ENCODE results near the gene AK3.

AK3 gene

DNA sequence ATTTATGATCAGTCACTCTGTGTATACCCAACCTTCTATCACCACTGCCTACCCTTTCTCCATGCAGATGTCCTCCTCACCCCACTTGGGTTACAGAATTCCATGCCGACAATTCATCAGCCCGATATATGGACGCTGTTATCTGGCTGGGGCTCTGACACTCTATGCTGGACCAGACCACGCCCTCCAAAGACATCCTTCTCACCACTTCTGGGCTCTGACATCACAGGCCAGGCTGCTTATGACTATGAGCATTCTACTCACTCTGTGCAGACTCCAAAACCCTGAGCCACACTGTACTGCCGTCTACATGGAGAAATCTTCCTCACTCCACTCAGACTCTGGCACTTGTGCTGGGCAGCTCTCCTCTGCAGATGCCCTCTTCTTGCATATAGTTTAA, 7.6 kb upstream of the AK3 start:
- H3K4me3 ChIP-seq (ENCODE audit: insufficient read depth, low read length, poor library complexity, severe bottlenecking) = no peak overlapping the region
- H3K27me3 ChIP-seq (ENCODE audit: low read length) = no peaks in the 10 kb centered on the region
- H4K20me1 ChIP-seq (ENCODE audit: low read depth, low read length) = no peaks in the 10 kb centered on the region

DNA sequence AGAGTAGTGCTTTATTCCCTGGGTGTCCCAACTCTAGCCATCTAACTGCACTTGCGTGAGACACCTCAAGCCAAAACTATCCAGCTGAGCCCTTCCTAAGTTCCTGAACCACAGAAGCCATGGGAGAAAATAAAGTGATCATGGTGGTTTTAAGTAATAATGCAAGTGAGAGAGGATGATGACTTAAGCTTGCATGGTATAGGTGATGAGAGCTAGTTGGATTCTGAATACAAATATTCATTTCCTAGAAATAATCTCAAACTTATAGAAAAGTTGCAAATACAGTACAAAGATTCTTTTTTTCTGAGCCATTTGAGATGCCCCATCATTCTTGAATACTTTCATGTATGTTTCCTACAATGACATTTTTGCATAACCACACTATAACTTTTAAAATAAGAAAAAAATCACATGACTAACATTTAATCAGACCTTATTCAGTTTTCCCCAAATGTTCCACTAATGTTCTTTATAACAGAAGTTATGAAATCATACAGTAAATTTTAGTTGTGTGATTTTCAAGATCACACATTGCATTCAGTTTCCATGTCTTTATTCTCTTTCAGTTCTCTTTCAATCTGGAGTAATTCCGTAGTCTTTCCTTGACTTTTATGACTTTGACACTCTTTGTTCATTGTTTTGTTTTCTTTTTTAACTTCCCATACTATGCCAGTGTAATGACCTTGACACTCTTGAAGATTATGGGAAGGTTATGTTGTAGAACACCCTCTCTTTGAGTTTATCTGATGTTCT, 5.5 kb upstream of the AK3 start:
- no peaks in the 10 kb centered on the region for H3K9me3 ChIP-seq (ENCODE audit: insufficient read depth, low read length)
- H3K27ac ChIP-seq (ENCODE audit: low read depth, low read length) = no peak overlapping the region
- H3K9ac ChIP-seq (ENCODE audit: low read length) = no peak overlapping the region
- H2AFZ ChIP-seq (ENCODE audit: low read depth, low read length, severe bottlenecking) = no peak overlapping the region
- no peaks in the 10 kb centered on the region for H3K36me3 ChIP-seq (ENCODE audit: low read length)
- no peak overlapping the region for H3K4me3 ChIP-seq (ENCODE audit: insufficient read depth, low read length, poor library complexity, severe bottlenecking)
- no peak overlapping the region for H3K4me2 ChIP-seq (ENCODE audit: low read depth, low read length, poor library complexity, severe bottlenecking)
- H3F3A ChIP-seq (ENCODE audit: insufficient read depth) = peaks cover 7% of the 10 kb centered on the region; the same call in 1 of the 2 replicates
- TF ChIP-seq EZH2phosphoT487 (conservative IDR thresholded peaks at IDR 0.05; ENCODE audit: low read length) (no peak), CTCF (IDR thresholded peaks at IDR 0.05; ENCODE audit: insufficient read depth, low read length, poor library complexity, severe bottlenecking) (no peak)
- no peaks in the 10 kb centered on the region for H3K27me3 ChIP-seq (ENCODE audit: low read length)
- H3K79me2 ChIP-seq (ENCODE audit: insufficient read depth, low read length) = no peaks in the 10 kb centered on the region
- H4K20me1 ChIP-seq (ENCODE audit: low read depth, low read length) = no peaks in the 10 kb centered on the region
- no peaks in the 10 kb centered on the region for H3K9me2 ChIP-seq (replicated peaks; ENCODE audit: insufficient read depth, low read length)

More for the DNA sequence above, 7.6 kb upstream of the AK3 start:
- no peak overlapping the region for H2AFZ ChIP-seq (ENCODE audit: low read depth, low read length, severe bottlenecking)
- H3K9ac ChIP-seq (ENCODE audit: low read length) = no peak overlapping the region
- H3K79me2 ChIP-seq (ENCODE audit: insufficient read depth, low read length) = no peaks in the 10 kb centered on the region
- H3K9me2 ChIP-seq (replicated peaks; ENCODE audit: insufficient read depth, low read length) = no peaks in the 10 kb centered on the region
- no peak for TF ChIP-seq CTCF (IDR thresholded peaks at IDR 0.05; ENCODE audit: insufficient read depth, low read length, poor library complexity, severe bottlenecking)
- no peak for TF ChIP-seq EZH2phosphoT487 (conservative IDR thresholded peaks at IDR 0.05; ENCODE audit: low read length)
- no peaks in the 10 kb centered on the region for H3F3A ChIP-seq (ENCODE audit: insufficient read depth)
- no peaks in the 10 kb centered on the region for H3K9me3 ChIP-seq (ENCODE audit: insufficient read depth, low read length)
- H3K27ac ChIP-seq (ENCODE audit: low read depth, low read length) = no peak overlapping the region
- H3K4me2 ChIP-seq (ENCODE audit: low read depth, low read length, poor library complexity, severe bottlenecking) = no peak overlapping the region
- no peaks in the 10 kb centered on the region for H3K36me3 ChIP-seq (ENCODE audit: low read length)

GRCh38 chr9:4743131-4743875, 2.3 kb upstream of the AK3 start:
- Histone ChIP-seq H3K4me3 (ENCODE audit: insufficient read depth, low read length, poor library complexity, severe bottlenecking) (no peak overlapping the region), H3F3A (ENCODE audit: insufficient read depth) (peaks cover 14% of the 10 kb centered on the region), H3K9me2 (replicated peaks; ENCODE audit: insufficient read depth, low read length) (no peaks in the 10 kb centered on the region), H3K9ac (ENCODE audit: low read length) (no peak overlapping the region), H3K79me2 (ENCODE audit: insufficient read depth, low read length) (peaks cover 26% of the 10 kb centered on the region), H3K36me3 (ENCODE audit: low read length) (no peaks in the 10 kb centered on the region), H2AFZ (ENCODE audit: low read depth, low read length, severe bottlenecking) (no peak overlapping the region), H3K9me3 (ENCODE audit: insufficient read depth, low read length) (no peaks in the 10 kb centered on the region), H3K27me3 (ENCODE audit: low read length) (no peaks in the 10 kb centered on the region), H3K27ac (ENCODE audit: low read depth, low read length) (no peak overlapping the region), H3K4me2 (ENCODE audit: low read depth, low read length, poor library complexity, severe bottlenecking) (no peak overlapping the region), H4K20me1 (ENCODE audit: low read depth, low read length) (no peaks in the 10 kb centered on the region)
- no peak for TF ChIP-seq EZH2phosphoT487 (conservative IDR thresholded peaks at IDR 0.05; ENCODE audit: low read length)
- no peak for TF ChIP-seq CTCF (IDR thresholded peaks at IDR 0.05; ENCODE audit: insufficient read depth, low read length, poor library complexity, severe bottlenecking)
